Esophagus squamous epithelium (tissue), 5 donors: Measurements from ENCODE around the gene SAMD14. TPM values are rescaled to one million over a fixed set of nuclear protein-coding genes. Genes with fewer than 3 reads are reported as not detected.

ENCODE experiments used
- DNase-seq: peaks from one replicate; lab custom pipeline; 2025; lab: John Stamatoyannopoulos, UW
- H3K27ac ChIP-seq, 4 donors: fragments of 200-600 bp; sonication (generic); one replicate each; pipeline ENCODE4 v1.5.1; 2016 to 2019; ENCODE audit warnings: mild to moderate bottlenecking in 1 of 4
- H3K27me3 ChIP-seq, 4 donors: fragments of 200-600 bp; sonication (generic); 1 replicate in 3 of 4; 2 replicates in 1 of 4; pipeline versions ENCODE4 v1.5.1 to v1.6.0; 2017 to 2021; ENCODE audit warnings: antibody characterized with exemption in 1 of 4
- H3K36me3 ChIP-seq, 3 donors: fragments of 200-600 bp; sonication (generic); one replicate each; pipeline ENCODE4 v1.5.1; 2016 to 2019
- H3K4me1 ChIP-seq, 3 donors: fragments of 200-600 bp; sonication (generic); one replicate each; pipeline ENCODE4 v1.5.1; 2017 to 2019
- H3K4me3 ChIP-seq, 4 donors: fragments of 200-600 bp; sonication (generic); 1 replicate in 3 of 4; 2 replicates in 1 of 4; pipeline ENCODE4 v1.5.1; 2016 to 2019; ENCODE audit warnings: mild to moderate bottlenecking in 2 of 4, moderate library complexity in 1 of 4
- H3K9me3 ChIP-seq, 3 donors: fragments of 200-600 bp; sonication (generic); one replicate each; pipeline ENCODE4 v1.5.1; 2016 to 2019
- CTCF ChIP-seq, 6 experiments: fragments of 450-650 bp in 4 of 6; fragments of 200-600 bp in 2 of 6; sonication (generic) in 2 of 6; IDR thresholded peaks; one replicate each; pipeline ENCODE4 v1.5.1; 2016 to 2019; ENCODE audit warnings: antibody characterized with exemption in 6 of 6, mild to moderate bottlenecking in 4 of 6, moderate library complexity in 4 of 6
- POLR2A ChIP-seq, 4 donors: fragments of 450-650 bp; IDR thresholded peaks; one replicate each; pipeline ENCODE4 v1.6.1; 2017; ENCODE audit warnings: antibody characterized with exemption in 4 of 4, mild to moderate bottlenecking in 4 of 4, moderate library complexity in 3 of 4
- WGBS, 2 donors: methylation state at CpG; one replicate each; pipeline ENCODE4 v1.1.5; 2018; 5-methylcytosine and 5-hydroxymethylcytosine counted together
- intact Hi-C: fragments of 100-400 bp; cut with DNase I; formaldehyde crosslinking; loops from one replicate; pipeline ENCODE4 v1.15.0; 2022
- total RNA-seq, 4 donors: library from RNA; depleted of rRNA; stranded (reverse); fragments of >200 nt; gene quantifications; one replicate each; pipeline ENCODE4 v1.1.0, GENCODE V29; 2016
- donor health status: DM: yes; HTN: yes; CAD: no.

Gene SAMD14
- total RNA-seq, 4 donors from 2014 or later: 0.57 TPM; not detected in 3

GRCh38 chr17:50141745-50142110 lies 11.8 kb upstream of the SAMD14 start:
- Histone ChIP-seq H3K4me3 (no peak overlapping the region), H3K27me3 (no peaks in the 10 kb centered on the region), H3K27ac (peak overlapping the region in 2 of 4 donors; percentile 25 to 39), H3K36me3 (peaks cover 45 to 87% (median 70%) of the 10 kb centered on the region in 3 donors), H3K9me3 (no peaks in the 10 kb centered on the region), H3K4me1 (peaks cover 37 to 74% (median 54%) of the 10 kb centered on the region in 3 donors)
- DNase-seq: no peak
- intact Hi-C loops: no loop called here
- WGBS, 2 donors: 57 to 68% methylated on average over 7 to 8 of the region's 8 CpGs
- TF ChIP-seq POLR2A (IDR thresholded peaks at IDR 0.05) (no peak), CTCF (IDR thresholded peaks at IDR 0.05) (no peak)

GRCh38 chr17:50141026-50141744 lies 11.2 kb upstream of the SAMD14 start:
- intact Hi-C loops: no loop called here
- Histone ChIP-seq H3K36me3 (peaks cover 50 to 93% (median 74%) of the 10 kb centered on the region in 3 donors), H3K9me3 (no peaks in the 10 kb centered on the region), H3K27me3 (no peaks in the 10 kb centered on the region), H3K4me3 (no peak overlapping the region), H3K27ac (peak overlapping the region in 3 of 4 donors; percentile 26 to 54 (median 39)), H3K4me1 (peaks cover 32 to 68% (median 48%) of the 10 kb centered on the region in 3 donors)
- DNase-seq: no peak
- no peak for TF ChIP-seq CTCF (IDR thresholded peaks at IDR 0.05)
- no peak for TF ChIP-seq POLR2A (IDR thresholded peaks at IDR 0.05)
- 82 to 86% methylated on average over 3 to 6 of the region's 16 CpGs for WGBS, 2 donors

- Histone ChIP-seq H3K4me1 (peaks cover 23 to 58% (median 39%) of the 10 kb centered on the region in 3 donors), H3K27me3 (no peaks in the 10 kb centered on the region), H3K4me3 (no peak overlapping the region), H3K9me3 (no peaks in the 10 kb centered on the region), H3K36me3 (peaks cover 59 to 100% (median 84%) of the 10 kb centered on the region in 3 donors), H3K27ac (peak overlapping the region in 3 of 4 donors; percentile 26 to 54 (median 39))
- intact Hi-C loops: no loop called here
- DNase-seq: no peak
- WGBS, 2 donors: 28 to 40% methylated on average over 11 to 13 of the region's 19 CpGs
- TF ChIP-seq POLR2A (IDR thresholded peaks at IDR 0.05): no peak
- peak; percentile 91 to 97 (median 96) for TF ChIP-seq CTCF (IDR thresholded peaks at IDR 0.05)
Observed at GRCh38 chr17:50139950-50140885, 10.3 kb upstream of the SAMD14 start.

GRCh38 chr17:50139185-50139783 lies 9.3 kb upstream of the SAMD14 start:
- 78 to 100% methylated on average over 3 to 8 of the region's 15 CpGs for whole genome bisulfite sequencing, 2 donors
- TF ChIP-seq CTCF (IDR thresholded peaks at IDR 0.05): no peak
- DNase-seq: no peak
- Histone ChIP-seq H3K27me3 (no peaks in the 10 kb centered on the region), H3K36me3 (peaks cover 65 to 100% (median 91%) of the 10 kb centered on the region in 3 donors), H3K4me1 (peaks cover 14 to 54% (median 29%) of the 10 kb centered on the region in 3 donors), H3K9me3 (no peaks in the 10 kb centered on the region), H3K4me3 (no peak overlapping the region), H3K27ac (peak overlapping the region in 1 of 4 donors; percentile 9)
- intact Hi-C loops: no loop called here
